Measurements from ENCODE around the gene ZNF575.
"Not testable (repeated sequence)": the region's sequence is repeated elsewhere in the genome, so short reads cannot be mapped to it uniquely, and the experiment has no call there.

The ZNF575 gene

DNA sequence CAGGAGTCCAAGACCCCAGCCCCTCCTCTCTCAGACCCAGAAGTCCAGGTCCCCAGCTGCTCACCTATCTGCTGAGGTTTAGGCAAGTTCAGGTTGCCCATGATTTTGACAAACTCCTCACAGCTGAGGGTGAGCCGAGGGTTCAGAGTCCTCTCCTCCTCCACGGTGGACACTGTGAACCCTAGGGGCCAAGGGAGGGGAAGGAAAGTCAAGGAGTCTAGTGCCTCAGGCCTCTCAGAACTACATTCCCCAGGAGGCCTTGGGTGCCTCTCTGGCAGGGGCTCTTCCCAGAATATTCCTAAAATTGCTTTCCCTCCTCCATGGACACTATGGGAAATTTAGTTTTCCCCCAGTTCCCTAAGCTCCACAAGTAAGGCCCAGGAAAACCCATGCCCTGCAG lies 25.1 kb upstream of the ZNF575 start:
- no peak for DNase-seq (ENCODE audit: low read depth in 2 of 3, low spot score in 2 of 3)

DNA sequence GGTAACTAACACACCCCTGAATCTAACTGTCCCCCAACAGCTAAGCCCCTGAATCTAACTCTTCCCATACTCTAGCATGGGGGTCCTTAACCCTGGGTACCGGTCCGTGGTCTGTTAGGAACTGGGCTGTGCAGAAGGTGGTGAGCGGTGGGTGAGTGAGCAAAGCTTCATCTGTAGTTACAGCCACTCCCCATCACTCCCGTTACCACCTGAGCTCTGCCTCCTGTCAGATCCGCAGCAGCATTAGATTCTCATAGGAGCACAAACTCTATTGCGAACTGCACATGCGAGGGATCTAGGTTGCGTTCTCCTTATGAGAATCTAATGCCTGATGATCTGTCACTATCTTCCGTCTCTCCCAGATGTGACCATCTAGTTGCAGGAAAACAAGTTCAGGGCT lies 22.3 kb upstream of the ZNF575 start:
- no peak for DNase-seq (ENCODE audit: low read depth in 2 of 3, low spot score in 2 of 3)

DNA sequence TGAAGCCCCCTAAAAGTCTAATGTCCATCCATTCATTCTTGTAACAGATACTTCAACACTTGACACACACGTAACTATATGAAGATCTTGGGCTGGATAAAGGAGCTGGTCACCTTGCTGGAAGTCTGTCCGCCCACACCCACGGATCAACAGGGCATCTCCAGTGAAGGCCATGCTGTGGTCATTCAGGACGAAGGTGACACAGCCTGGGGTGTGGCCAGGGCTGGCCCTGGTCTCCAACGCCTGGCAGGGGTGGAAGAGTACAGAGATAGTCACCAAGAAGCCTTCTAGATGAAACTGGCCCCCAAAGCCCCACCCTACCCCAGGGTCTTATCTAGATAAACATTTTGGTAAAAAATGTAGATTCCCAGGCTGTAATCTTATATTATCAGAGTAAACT lies 21.7 kb upstream of the ZNF575 start:
- no peak for DNase-seq (ENCODE audit: low read depth in 2 of 3, low spot score in 2 of 3)

DNA sequence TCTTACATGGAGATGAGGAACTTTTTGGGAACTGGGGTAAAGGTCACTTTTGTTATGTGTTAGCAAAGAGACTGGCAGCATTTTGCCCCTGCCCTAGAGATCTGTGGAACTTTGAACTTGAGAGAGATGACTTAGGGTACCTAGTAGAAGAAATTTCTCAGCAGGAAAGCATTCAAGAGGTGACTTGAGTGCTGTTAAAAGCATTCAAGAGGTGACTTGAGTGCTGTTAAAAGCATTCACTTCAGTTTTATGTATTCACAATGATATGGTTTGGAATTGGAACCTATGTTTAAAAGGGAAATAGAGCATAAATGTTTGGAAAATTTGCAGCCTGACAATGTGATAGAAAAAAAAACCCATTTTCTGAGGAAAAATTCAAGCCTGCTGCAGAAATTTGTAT lies 20.6 kb upstream of the ZNF575 start:
- not testable (repeated sequence) for DNase-seq (ENCODE audit: low read depth in 2 of 3, low spot score in 2 of 3)

DNA sequence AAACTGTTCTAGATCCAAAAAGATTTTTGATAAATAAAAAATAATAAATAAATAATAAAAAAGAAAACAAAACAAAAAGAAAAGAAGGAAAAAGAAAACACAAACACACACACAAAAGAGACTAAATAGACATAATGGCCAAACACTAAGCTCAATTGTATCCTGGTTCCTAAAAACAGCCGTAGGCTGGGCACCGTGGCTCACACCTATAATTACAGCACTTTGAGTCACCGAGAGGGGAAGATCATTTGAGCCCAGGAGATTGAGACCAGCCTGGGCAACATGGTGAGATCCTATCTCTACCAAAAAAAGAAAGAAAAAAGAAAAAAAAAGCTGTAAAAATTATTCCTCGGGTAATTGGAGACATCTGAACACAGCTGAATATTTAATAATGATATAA lies 14.9 kb upstream of the ZNF575 start:
- DNase-seq (ENCODE audit: low read depth in 2 of 3, low spot score in 2 of 3), result no peak

DNA sequence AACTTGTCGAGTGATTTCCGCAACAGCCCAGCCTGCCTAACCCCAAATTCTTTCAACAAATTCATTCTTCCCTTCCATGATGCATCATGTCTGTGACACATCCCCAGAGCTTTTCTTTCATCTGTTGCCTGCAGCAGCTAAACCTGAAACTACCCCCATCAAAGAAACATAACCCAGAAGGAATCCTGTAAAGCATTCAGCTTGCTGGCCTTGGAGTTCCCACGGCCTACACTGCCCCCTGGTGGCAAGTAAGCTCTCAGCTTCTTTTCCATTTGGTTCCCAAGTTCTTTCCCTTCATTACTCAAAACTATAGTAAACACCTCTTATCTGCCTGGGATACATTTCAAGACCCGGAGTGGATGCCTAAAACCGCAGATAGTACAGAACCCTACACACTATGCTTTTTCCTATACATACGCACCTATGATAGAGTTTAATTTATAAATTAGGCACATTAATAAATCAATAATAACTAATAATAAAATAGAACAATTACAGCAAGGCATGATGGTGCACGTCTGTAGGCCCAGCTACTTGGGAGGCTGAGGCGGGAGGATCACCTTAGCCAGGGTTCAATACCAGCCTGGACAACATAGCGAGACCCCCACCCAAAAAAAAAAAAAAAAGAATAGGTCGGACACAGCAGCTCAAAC lies 13.4 kb upstream of the ZNF575 start:
- peak; percentile 31 to 71 (median 56) for DNase-seq (ENCODE audit: low read depth in 2 of 3, low spot score in 2 of 3)

DNA sequence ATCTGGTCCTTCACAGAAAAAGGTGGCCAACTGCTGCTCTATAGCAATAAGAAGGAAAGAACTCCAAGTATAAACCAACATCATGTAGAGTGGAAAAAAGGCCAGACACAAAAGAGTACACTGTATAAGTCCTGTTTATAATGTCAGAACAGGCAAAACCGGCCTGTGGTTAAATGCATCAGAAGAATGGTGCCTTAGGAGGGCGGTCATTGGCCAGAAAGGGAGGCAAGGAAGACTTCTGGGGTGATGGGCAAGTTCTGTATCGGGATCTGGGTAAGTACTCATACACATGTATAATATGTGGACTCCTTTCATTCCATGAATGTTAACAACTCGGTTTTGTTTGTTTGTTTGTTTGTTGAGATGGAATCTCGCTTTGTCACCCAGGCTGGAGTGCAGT lies 10.1 kb upstream of the ZNF575 start:
- DNase-seq (ENCODE audit: low read depth in 2 of 3, low spot score in 2 of 3), result no peak

DNA sequence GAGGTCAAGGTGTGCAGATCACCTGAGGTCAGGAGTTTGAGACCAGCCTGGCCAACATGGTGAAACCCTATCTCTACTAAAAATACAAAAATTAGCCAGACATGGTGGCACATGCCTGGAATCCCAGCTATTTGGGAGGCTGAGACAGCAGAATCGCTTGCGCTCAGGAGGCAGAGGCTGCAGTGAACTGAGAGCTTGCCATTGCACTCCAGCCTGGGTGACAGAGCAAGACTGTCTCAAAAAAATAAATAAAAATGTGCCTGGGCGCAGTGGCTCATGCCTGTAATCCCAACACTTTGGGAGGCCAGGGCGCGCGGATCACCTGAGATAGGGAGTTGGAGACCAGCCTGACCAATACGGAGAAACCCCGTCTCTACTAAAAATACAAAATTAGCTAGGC lies 9.3 kb upstream of the ZNF575 start:
- not testable (repeated sequence) for DNase-seq (ENCODE audit: low read depth in 2 of 3, low spot score in 2 of 3)

DNA sequence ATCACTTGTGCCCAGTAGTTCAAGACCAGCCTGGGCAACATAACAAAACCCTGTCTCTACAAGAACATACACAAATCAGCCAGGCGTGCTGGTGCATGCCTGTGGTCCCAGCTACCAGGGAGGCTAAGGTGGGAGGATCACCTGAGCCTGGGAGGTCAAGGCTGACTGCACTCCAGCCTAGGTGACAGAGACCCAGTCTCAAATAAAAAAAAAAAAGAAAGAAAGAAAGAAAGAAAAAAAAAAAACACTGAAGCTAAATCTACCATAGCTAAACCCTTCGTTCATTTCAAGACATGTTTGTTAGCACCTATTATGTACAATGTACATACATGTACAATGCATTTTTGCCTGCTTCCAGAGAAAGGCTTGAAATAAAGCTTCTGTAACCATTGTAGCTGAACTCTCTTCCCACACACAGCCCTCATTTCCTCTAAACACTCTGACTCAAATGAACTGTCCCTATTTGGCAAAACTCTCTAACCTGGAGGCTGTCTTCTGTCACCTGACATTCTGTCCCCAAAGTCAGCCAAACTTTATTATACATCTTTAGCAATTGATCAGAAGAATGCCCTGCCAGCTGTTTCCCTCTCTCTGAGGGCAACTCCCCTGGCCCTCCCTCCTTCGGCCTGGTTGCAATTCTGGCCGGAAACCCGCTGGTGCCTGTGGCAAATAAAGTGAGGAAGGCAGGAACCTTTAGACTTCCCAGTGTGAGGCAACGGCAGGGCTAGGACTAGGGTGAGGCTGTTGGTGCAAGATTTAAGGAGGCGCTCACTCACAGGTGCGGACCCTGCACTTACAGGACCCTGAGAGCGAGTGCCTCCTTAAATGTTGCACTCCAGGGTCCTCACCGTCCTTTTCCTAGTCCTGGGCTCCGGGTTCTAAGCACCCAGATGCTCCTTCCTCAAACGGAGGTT lies 7.8 kb upstream of the ZNF575 start:
- no peak for DNase-seq (ENCODE audit: low read depth in 2 of 3, low spot score in 2 of 3)

DNA sequence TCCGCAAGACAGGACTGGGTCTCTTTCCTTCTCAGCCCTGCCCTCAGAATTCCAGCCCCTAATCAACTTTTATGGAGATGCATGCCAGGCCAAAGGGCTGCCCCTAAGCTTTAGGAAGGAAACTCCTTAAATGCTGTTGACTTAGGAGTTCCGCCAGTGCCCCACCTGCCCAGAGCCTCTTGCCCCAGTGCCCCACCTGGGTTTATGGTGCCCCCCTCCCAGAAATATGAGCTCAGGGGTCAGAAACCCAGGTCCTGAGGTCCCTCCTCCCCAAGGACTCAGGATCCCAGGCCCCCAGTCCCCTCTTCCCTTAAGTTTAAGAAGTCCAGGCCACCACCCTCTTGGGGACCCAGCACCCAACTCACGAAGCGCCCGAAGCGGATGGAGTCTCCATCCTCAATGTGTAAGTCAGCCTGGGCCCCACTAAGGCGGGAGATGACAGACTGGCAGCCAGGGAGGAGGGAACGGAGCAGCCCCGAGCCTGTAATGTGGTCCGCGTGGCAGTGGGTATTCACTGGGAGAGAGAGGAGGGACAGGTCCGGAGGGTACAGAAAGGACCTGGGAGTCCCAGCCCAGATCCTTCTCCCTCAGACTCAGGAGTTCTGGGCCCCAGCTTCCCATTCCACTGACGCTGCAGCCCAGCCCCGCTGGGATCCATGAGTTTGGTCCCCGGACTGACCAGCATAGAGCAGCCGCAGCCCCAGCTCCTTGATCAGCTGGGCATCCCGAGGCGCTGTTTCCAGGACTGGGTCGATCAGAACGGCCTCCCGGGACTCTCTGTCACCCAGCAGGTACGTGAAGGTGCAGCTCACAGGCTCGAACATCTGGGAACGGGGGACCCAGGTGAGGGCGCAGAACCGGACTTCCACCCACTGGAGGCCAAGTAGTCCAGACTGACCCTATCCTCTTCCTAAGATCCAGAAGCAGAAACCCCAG lies 6.9 kb upstream of the ZNF575 start:
- no peak for DNase-seq (ENCODE audit: low read depth in 2 of 3, low spot score in 2 of 3)

DNA sequence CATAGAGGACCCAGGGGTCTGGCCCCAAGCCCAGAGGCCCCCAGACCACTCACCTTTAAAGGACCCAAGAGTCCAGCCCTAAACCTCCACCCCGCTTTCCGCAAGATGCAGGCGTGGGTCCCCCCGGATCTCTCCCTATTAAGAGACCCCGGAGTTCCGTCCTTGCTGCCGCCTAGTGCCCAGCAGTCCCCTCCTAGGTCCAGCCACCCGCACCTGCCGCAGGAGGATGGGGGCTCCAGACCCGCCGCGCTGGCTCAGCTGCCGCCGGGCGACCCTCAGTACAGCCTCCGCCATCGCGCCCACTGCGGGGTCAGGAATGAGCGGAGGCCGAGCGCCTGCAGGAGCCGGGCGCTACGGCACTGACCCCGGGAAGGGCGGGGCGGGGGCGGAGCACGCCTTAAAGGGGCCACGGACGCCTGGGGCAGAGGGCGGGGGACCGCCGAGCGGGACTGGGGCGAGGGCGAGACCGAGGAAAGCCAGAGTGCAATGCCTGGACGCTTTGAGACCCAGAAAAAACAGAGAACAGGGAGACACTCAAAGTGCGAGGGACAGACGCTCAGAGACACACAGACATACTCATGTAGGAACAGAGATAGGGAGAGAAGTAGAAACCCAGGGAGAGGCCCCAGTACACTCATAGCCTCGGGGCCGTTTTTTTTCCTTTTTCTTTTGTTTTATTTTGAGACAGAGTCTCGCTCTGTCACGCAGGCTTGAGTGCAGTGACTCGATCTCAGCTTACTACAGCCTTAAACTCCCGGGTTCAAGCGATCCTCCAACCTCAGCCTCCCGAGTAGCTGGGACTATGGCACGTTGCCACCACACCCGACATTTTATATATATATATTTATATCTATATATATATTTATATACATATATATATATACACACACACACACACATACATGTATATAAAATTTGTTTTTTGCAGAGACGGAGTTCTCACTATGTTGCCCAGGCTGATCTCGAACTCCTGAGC lies 5.8 kb upstream of the ZNF575 start, which contains the start of gene ETHE1:
Gene ETHE1 (minus strand): TSS at position 318 of the 976 bp plus-strand sequence. CDS start 24 bp downstream, at position 294.
- DNase-seq (ENCODE audit: low read depth in 2 of 3, low spot score in 2 of 3), result peak; percentile 52 to 69 (median 52)

DNA sequence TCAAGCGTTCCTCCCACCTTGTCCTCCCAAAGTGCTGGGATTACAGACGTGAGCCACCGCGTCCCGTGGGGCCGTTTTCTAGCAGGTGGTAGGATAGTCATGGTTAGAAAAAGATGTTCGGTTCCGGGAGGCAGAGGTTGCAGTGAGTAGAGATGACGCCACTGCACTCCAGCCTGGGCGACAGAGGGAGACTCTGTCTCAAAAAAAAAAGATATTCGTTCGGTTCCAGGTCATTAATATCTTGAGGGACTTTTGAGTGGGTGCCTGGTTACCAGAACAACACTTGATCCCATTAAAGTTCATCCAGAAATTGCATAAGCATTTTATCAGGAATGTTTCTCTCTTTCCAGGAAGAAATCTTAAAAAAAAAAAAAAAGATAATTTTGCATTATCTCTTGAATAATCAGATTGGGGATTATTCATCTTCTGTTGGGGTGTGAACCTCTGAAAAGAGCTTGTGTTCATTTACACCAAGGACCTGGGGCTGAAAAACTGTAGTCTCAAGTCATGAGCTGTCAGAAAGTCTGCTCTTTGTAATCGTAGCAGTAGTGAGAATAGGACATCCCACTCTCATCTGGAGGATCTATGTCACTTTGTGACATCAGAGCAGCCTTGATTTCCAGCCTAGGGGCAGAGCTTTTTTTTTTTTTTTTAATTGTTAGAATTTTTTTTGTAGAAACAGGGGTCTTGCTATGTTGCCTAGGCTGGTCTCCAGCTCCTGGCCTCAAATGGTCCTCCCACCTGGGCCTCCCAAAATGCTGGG lies 4.9 kb upstream of the ZNF575 start:
- no peak for DNase-seq (ENCODE audit: low read depth in 2 of 3, low spot score in 2 of 3)

DNA sequence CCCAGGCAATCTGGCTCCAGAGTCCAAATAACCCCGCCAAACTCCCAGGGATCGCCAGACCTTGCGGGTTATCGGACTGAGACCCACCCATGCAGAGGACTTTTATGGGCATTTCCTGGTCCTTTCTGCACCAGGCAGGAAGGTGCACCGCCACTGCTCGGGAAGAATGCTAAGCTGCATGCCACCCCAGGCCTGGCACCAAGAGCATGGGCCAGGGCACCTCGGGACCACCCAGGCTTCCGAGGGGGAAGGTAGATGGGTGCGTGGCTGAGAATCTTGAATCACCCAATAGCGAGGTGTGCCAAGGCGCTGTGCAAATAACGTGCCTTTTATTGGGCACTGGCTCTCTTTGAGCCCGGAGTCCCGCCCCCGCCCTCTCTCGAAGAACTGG lies 422 bp upstream of the ZNF575 start:
- no peak for DNase-seq (ENCODE audit: low read depth in 2 of 3, low spot score in 2 of 3)

DNA sequence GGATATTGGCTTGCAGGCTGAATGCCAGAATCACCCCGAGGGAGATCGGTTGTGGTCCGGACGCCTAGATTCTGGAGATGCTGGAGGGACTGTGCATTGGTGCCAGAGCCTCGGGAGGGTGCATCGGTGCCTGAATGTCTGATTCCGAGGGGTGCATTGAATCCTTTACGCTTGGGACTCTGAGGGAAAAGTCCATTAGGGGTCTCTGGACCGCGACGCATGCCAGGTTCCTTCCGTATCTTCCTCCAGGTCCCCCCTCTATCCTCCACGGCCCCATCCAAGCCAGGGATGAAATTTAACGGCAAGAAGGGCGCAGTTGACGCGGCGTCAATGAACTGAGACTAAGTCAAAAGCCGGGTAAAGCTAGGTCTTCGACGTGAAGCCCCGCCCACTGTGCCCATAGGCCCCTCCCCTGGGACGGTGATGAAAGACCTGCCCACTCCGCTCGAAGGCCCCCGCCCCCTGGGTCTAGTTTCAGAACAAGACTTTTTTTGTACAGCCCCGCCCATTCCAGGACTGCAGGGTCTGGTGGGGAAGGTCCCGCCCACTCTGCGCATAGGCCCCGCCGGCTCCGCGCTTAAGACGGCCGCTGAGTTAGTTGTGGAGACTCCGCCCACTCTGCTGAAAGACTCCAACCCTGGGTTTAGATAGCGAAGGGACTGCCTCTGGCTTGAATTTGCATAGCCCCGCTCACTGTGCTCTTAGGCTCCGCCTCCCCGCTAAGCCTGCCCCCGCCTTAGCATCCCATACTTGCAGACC lies 737 bp downstream of the ZNF575 start:
- DNase-seq (ENCODE audit: low read depth in 2 of 3, low spot score in 2 of 3), result peak; percentile 82 to 90 (median 86)

DNA sequence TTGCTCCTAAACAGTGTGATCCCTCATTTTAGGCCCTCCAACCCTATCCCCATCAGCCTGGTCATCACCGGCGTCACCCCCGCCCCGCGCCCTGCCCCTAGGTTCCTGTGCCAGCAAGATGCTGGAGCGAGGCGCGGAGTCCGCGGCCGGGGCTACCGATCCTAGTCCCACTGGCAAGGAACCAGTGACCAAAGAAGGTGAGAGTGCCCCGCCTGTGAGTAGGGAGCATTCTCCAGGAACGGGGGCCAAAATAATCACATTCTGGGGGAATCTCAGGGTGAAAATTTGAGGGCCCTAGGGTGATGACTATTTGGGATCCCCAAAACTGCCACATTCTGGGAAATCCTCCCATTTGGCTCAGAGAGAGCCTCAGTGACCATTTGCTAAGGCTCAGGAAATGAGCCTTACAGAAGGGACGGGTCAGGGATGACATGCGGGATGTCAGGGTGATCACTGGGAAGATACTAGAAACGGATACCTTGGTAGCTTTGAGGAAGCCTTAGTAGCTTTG lies 1.4 kb downstream of the ZNF575 start:
- DNase-seq (ENCODE audit: low read depth in 2 of 3, low spot score in 2 of 3), result no peak

DNA sequence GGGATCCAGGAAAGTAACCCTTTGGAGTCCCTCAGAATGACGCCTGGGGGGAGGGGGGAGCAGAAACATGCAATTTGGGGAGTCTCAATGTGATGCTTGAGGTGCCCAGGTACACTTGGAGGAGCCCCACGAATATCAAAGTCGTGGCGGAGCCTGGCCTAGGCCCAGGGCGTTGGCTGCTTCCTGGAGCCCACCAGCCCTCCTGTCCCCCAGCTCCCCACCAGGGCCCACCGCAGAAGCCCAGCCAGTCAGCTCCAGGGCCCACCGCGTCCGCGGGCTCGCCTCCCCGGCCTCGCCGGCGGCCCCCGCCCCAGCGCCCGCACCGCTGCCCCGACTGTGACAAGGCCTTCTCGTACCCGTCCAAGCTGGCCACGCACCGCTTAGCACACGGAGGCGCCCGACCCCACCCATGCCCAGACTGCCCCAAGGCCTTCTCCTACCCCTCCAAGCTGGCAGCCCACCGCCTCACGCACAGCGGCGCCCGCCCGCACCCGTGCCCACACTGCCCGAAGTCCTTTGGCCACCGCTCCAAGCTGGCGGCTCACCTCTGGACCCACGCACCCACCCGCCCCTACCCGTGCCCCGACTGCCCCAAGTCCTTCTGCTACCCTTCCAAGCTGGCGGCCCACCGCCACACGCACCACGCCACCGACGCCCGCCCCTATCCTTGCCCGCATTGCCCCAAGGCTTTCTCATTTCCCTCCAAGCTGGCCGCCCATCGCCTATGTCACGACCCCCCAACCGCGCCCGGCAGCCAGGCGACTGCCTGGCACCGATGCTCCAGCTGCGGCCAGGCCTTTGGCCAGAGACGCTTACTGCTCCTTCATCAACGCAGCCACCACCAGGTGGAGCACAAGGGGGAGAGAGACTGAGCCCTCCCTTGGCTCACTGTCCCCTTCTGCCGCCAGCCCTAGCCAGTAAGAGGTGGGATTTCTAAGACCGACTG lies 2.1 kb downstream of the ZNF575 start:
- peak in 1 of 3 experiments; percentile 10 for DNase-seq (ENCODE audit: low read depth in 2 of 3, low spot score in 2 of 3)

DNA sequence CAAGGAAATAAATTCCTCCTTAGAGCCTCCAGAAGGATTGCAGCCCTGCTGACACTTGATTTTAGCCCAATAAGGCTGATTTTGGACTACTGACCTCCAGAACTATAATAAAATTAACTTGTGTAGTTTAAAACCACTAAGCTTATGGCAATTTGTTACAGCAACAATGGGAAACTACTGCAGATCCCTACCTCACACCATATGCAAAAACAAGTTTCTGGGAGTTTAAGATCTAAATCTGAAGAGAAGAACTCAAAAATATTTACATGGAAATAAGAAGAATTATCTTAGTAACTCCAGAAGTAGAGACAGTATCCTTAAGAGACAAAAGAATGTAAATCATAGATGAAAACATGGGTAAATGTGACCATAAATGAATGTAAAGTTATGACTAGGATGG lies 5.9 kb downstream of the ZNF575 start:
- DNase-seq (ENCODE audit: low read depth in 2 of 3, low spot score in 2 of 3), result no peak
